ENCODE results near the gene RB1.

DNA sequence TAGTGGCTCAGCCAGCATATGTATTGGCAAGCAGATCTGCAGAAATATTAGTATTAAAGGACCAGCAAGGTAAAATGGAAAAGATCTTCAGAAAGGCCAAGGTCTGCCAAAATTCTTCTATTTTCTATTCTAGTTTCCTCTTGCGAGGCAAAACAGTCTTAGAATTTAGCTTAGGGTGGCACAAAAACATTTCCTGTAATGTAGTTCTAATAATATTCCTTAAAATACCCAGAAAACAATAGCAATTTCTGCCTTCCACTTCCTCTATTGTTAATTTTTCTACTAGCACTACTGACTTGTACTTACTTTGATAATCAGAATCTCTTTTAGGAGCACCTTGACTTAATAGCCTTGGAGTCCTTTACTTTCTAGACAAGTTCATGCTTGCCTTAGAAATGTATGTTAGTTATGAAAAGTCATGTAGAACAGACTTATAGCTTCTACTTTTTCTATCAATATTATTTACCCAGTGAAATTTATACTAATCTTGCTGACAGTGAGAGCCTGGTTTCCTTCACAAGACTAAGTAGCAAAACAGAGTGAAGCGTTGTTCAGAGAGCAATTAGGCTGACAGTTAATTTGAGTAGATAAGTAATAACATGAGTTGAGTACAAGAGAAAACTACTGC lies 133.2 kb downstream of the RB1 start:
- TF ChIP-seq, protein P1, sequence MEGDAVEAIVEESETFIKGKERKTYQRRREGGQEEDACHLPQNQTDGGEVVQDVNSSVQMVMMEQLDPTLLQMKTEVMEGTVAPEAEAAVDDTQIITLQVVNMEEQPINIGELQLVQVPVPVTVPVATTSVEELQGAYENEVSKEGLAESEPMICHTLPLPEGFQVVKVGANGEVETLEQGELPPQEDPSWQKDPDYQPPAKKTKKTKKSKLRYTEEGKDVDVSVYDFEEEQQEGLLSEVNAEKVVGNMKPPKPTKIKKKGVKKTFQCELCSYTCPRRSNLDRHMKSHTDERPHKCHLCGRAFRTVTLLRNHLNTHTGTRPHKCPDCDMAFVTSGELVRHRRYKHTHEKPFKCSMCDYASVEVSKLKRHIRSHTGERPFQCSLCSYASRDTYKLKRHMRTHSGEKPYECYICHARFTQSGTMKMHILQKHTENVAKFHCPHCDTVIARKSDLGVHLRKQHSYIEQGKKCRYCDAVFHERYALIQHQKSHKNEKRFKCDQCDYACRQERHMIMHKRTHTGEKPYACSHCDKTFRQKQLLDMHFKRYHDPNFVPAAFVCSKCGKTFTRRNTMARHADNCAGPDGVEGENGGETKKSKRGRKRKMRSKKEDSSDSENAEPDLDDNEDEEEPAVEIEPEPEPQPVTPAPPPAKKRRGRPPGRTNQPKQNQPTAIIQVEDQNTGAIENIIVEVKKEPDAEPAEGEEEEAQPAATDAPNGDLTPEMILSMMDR (IDR thresholded peaks at IDR 0.05; ENCODE audit: poor library complexity, severe bottlenecking) = no peak
- TF ChIP-seq EZH2 (IDR thresholded peaks at IDR 0.05; ENCODE audit: borderline replicate concordance, insufficient read depth, low read length, poor library complexity, severe bottlenecking) (no peak), TAF1 (IDR thresholded peaks at IDR 0.05; ENCODE audit: low read depth) (no peak), EP300 (conservative IDR thresholded peaks at IDR 0.05; ENCODE audit: poor library complexity, severe bottlenecking) (no peak), POLR2AphosphoS5 (IDR thresholded peaks at IDR 0.05) (no peak), SMC3 (conservative IDR thresholded peaks at IDR 0.05; ENCODE audit: poor library complexity) (no peak)

All from neural cell (in vitro differentiated cells).